Stimulated activated CD8-positive, alpha-beta memory T cell treated with anti-CD3 and anti-CD28 coated beads, Interleukin-7, amount 100 ng/mL, for 1 hour (primary cell): ENCODE data around the gene KATNIP.
"Not testable (repeated sequence)": the region's sequence is repeated elsewhere in the genome, so short reads cannot be mapped to it uniquely, and the experiment has no call there.

ENCODE experiments used
- DNase-seq, 2 donors: peaks; one replicate each; pipeline ENCODE4 v3.0.0-alpha.2; 2020; ENCODE audit warnings: low read depth in 2 of 2

The KATNIP gene

DNA sequence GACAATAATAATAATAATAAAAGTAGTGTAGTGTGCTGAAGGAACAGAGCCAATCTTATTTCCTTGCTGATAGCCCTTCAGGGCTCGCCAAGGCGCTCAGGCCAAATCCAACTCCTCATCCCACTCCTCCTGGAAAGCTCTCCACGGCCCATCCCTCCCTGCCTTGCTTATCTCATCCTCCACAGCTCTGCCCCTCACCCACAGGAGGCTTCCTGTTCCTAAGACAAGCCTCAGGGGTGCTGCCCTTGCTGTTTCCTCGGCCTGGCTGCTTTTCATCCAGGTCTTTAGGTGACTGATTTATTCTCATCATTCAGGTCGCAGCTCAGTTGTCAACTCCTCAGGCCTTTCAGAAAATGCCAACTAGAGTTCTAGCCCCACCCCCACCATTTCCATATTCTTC lies 11.4 kb upstream of the KATNIP start:
- DNase-seq = no peak

DNA sequence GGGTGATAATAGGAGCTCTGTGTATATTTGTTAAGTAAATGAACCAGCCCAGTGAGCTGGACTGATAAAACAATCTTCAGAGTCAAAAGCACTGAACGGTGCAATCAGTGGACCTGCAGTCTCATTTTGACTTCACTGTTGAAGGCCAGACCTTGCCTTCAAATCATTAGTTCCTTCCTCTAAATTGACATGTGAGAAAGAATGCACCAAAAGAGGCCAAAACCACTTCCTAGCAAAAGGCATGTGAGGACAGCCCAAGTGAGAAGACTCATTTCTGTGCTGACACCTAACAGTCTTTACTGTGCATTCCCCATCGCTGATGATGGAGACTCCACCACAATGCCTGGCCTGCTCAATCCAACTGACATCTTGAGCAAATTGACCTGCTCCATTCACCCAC lies 10.8 kb upstream of the KATNIP start:
- DNase-seq = no peak

DNA sequence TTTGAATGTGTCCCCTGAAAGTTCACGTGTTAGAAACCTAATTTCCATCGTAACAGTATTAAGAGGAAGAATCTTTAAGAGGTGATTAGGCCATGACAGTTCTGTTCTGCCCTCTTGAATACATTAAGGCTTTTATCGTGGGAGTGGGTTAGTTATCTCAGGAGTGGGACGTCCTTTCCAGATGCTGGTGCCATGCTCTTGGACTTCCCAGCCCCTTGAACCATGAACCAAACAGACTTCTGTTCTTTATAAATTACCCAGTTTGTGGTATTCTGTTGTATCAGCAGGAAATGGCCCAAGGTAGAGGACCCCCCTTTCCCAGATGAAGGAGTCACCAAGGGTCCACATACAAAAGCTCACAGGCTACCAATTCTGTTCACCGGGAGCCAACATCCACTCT lies 10.3 kb upstream of the KATNIP start:
- no peak for DNase-seq

DNA sequence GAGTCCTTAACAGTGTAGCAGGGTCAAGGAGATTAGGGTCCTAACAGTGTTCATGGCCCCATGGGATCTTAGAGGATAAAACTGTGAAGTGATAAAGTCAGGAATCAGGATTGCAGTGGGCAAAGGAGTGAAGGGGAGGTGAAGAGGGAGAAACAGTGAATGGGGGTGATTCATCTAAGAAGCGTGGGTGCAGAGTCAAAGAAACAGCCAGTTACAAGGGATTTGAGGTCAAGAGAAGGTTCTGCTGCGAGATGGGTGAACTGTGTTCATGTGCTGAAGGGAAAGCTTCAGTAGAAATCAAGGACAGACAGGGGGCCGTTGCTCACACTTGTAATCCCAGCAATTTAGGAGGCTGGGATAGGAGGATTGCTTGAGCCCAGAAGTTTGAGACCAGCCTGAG lies 6.1 kb upstream of the KATNIP start:
- DNase-seq = no peak

DNA sequence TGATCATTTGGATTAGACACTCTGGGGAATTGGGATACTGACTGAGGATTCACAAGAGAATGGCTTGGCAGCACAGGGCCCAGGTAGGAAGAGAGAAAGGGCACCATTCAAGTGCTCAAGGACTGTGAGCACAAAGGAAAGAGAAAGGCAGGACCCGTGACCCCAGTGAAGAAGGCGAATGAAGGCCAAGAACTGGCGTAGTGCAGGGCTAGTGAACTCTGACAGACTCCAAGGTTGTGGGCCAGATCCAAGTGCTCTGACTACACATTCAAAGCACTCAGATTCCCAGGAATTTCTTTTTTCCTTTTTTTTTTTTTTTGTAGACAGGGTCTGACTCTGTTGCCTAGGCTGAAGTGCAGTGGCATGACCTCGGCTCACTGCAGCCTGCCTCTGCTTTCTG lies 5.3 kb upstream of the KATNIP start:
- DNase-seq = no peak

DNA sequence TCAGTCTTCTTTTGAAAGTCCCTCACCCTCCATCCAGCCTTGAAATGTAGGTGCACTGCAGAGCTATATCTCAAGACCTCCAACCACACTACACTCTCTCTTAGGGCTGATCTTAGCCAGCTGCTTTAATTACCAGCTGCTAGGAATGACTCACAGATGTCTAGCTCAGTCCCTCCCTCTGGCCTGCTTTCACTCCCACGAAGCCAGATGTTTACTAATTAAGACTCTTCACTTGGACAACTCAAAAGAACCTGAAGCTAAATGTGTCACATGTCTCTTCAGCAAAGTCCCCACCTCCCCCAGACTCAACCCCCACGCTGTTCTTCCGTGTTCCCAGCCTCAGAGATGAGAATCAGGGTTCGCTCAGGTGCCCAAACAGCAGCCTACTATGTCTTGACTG lies 2.8 kb upstream of the KATNIP start:
- no peak for DNase-seq

DNA sequence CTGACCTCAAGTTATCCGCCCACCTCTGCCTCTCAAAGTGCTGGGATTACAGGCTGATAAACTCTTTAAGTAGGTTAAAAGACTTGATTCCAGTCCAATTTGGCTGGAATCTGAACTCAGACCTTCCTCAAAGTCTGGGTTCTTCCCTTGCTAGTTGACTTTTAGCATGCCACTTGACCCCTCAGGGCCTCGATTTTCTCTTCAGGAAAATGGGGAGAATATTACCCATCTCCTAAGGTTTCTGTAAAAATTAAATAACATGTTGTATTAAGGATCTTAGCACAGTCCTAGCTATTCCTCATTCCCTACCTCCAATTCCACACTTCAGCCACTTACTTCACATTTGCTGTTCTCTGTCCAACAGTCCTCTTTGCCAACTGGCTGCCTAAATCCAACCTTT lies 2.1 kb upstream of the KATNIP start:
- no peak for DNase-seq

DNA sequence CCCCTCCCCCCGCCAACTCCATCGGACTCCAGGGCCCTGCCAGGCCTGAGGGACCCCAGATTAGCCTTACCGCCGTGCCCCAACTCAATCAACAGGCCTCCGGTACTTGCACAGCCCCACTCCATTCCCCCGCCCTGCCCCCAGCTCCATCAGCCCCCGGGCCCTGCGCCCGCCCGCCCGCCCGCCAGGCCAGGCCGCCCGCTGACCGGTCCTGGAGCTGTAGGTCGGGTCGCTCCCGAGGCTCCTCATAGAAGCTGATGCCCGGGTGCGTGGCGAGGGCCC lies 539 bp upstream of the KATNIP start:
- no peak for DNase-seq

DNA sequence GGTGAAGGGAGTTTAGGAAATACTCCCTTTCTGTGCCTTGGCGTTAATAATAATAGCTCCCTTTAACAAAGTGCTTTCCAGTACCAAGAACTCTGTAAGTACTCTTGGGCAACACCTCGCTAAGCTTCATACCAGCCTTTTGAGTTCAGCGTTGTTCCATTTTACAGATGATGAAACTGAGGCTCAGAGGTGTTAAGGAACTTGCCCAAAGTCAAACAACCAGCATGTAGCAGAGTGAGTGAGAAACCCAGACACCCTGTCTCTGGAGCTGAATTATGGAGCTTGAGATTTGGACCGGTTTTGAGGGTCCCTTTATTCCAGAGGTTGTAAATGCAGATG lies 607 bp downstream of the KATNIP start:
- no peak for DNase-seq

DNA sequence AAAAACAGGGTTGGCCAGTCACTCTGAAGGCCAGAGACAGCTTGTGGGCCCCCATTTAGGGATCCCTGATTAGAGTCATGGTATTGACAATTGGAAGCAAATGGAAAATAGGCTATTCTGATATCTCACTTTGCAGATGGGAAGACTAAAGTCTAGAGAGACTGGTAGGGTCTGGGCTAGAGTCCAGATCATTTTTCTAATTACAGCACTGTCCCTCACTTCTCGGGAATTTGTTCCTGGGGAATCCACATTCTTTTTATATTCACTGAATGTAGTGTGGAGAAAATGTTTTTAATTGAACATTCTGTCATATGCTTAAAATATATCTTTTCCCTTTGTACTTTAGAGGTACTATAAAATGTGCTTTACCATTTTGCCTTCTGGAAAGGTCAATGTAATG lies 1.1 kb downstream of the KATNIP start:
- no peak for DNase-seq

DNA sequence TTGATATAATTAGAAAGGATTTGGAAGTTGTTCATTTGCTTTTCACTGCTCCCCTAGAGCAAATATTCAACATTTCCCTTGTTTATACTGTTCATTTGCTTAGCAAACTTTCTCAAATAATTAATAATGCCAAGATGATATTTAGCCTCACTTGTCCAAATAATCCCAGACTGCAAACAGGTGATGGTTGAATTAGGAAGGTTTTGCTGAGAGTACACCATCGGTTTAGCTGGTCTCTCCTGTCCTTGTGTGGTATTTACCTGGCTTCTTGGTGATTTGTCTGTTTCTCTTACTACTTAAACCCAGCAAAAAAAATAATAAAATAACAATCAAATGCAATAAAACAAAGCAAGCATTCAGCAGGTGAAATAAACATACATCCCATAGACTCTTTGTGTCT lies 6.5 kb downstream of the KATNIP start:
- DNase-seq = no peak

DNA sequence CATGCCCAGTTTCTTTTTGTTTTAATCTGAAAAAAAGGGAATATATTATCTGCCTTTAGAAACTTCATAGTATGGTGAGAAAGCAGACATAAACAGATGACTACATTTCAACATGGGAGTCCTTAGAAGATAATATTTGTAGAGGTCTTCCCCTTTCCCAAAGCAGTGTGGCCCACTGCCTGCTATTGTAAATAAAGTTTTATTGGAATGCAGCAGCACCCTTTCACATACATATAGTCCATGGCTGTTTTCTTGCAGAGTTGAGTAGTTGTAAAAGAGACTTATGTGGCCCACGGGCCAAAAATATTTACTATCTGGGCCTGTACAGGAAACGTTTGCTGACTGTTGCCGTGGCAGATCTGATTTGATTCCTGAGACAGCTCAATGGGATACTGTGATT lies 8.5 kb downstream of the KATNIP start:
- DNase-seq = no peak

DNA sequence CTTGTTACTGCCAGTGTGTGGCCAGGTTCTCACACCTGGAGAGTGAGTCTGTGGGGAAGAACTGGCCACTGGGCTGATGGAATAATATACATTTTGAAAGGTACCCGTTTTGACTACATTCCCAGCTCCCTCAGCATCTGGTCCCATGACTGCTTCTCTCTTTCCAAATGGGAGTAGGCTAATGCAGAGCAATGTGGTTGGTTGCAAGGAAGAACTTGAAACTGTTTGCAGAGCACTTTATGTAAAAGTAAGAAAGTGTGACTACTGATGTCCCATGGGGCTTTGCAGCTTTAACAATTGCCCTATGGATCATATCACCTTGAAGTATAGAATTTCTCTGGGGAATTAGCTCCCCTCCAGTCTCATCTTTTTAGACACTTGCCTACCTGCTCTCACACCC lies 9.0 kb downstream of the KATNIP start:
- DNase-seq = no peak

DNA sequence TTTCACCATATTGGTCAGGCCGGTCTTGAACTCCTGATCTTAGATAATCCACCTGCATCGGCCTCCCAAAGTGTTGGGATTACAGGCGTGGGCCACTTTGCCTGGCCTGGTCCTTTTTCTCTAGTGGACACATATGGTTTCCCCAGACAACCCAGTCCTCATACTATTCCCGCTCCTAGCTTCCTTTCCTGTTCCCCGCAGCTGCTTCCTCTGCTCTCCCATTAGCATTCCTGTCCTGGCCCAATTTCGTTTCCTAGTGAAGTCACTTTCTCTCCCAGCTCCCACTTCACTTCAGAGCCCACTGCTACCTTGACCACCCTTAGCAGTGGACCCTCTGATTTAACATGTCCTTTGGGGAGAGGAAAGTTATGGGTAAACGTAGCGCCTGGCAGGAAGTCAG lies 11.3 kb downstream of the KATNIP start:
- no peak for DNase-seq

DNA sequence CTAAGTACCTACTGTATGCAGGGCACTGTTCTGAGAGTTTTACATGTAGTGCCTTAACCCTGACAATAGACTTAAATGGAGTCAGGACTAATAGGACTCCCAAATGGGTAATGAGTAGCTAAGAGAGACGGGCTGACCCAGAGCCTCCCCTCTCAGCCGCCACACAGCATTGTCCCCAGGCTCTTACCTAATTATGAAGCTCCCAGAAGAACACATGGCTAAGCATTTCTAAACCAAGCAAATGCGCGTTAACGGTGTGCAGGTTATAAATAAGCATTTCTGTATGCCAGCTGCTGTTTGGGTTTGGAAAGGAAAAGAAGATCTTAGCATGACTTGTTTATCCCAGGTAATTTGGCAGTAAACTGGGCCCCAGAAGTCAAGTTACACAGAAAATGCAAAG lies 14.3 kb downstream of the KATNIP start:
- DNase-seq = no peak

DNA sequence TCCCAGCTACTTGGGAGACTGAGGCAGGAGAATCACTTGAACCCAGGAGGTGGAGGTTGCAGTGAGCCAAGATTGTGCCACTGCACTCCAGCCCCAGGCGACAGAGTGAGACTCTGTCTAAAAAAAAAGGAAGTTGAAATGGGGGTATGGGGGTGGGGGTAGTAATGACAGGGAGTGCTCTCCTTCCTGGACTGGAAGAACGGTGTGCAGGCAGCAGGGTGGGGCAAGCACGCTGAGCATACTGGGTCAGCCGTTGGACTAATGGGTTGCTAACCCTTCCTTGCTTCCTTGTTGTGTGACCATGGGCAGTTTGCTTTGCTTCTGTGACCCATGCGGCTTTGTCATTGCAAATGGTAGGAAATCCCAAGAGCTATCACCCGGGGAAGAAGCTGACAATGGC lies 16.5 kb downstream of the KATNIP start:
- DNase-seq = no peak

DNA sequence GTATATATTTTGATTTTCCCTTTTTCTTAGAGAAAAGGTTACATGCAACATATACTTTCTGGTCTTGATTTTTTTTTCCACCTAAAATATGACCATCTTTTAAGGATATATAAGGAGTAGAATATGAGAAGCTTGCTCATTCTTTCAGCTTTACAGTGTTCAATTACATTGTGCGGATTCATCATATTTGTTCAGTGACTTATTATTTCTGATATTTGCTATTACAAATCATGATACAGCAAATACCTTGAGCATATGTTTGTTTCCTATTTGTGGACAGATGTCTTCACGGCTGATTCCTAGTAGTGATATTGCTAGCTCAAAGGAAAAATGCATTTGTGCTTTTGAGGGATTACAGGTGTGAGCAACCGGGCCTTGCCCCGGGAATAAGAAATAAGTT lies 18.1 kb downstream of the KATNIP start:
- DNase-seq = no peak

DNA sequence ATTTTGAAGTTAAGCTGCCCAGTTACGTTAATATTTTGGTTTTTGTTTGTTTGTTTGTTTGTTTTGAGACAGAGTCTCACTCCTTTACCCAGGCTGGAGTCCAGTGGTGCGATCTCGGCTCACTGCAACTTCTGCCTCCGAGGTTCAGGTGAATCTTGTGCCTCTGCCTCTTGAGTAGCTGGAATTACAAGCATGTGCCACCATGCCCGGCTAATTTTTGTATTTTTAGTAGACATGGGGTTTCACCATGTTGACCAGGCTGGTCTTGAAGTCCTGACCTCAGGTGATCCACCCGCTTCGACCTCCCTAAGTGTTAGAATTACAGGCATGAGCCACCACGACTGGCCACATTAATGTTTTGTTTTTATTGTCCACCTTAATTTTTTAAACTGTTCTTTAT lies 21.0 kb downstream of the KATNIP start:
- DNase-seq = not testable (repeated sequence)

DNA sequence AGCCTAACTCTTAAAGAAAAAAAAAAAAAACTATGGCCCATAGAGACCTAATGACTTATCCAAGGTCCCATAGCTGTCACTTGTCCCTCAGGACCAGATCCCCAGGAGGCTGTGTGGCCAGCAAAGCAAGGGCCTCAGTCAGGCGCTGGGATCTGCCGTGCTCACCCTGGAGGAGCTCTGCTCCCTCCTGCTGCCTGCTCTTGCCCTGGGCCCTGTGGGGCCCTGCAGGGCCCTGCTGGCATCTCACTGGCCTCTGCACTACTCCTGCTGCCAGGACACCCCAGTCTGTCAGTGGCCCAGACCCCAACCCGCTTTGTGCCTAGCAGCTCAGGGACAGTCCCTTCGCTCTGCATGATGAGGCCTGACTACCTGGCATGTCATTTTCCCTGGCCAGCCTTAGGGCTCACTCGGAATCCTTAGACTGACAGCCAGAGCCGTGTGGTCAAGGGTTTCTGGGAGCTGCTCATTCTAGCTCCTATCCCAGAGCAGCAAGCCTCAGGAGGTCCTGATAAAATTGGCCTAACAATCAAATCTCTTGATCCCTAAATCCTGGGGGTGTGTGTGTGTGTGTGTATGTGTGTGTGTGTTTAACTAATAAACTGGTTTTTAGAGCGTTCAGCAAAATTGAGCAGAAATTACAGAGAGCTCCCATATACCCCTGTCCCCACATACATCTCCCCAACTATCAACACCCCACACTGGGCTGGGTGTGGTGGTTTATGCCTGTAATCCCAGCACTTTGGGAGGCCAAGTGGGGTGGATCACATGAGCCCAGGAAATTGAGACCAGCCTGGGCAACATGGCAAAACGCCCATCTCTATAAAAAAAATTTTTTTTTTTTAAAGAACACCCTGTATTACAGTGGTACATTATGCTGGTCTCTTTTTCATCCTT lies 21.7 kb downstream of the KATNIP start:
- DNase-seq = no peak

DNA sequence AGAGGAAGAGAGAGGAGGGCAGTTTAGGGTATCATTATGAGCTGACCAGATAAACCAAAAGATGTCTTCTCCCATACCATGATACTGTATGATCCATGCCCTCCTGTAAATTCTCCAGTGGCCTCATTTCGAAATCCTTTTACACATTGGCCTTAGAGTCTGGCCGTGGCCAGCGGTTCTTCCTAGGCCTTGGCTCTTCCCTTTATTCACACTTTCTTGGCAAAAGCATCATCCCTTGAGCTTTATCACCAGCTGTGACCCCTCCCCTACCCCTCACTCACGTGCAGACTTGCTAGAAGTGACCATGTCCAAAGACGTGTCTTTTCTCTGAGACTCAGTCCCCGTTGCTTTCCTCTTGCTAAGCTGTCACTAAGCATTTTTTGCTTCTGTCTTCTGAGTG lies 22.8 kb downstream of the KATNIP start:
- DNase-seq = no peak

DNA sequence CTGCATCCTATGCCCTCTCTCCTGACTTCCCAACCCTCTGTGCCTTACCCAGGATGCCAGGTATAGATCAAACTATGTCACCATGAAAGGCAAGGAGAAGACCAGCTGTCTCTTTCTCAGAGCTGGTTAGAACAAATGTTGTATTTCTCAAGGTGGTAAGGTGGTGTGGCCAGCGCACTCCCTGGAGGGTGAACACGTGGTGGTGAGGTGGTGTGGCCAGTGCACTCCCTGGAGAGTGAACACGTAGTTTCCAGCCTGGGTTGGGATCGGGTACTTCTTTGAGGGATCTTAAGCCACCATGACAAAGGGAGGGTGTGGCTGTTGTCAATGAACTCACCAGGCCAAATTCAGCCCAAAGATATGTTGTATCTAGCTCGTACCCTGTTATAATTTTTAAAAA lies 26.8 kb downstream of the KATNIP start:
- DNase-seq = no peak

DNA sequence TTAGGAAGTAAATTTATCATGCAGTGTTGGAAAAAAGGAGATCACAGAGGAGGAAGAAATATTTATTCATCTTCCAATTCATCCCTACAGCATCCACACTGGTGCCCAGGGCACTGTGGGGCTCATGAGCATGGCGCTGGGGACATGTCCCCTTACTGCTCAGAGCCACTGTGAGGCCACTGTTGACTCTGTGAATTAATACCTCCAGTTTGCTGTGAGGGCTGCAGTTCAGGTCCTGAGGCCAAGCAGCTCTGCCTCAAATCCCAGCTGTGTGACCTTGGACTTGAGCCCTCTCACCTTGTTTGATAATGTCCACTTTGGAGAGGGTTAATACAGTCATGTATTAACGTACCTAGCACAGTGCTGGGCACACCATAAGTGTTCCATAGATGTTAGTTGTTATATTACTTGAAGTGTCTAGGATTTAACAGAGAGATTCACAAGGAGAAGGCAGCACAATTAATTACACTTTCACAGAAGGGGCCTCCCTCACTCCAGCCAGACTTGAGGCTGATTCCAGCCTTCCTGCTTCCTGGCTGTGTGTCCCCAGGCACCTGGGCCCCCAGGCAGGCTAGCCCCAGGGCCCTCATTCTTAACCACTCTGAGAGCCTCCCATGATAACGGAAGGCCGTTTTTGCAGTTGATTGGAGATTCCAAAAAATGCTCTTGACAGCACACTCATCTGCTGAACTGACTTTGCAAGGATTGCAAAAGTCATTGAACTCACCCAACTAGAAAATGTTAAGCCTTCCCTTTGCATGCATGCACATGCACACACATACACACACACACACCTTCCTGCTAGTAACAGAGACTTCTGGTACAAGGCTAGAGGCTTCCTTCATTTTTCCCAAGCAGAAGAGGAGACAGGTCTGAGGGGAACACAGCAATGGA lies 29.4 kb downstream of the KATNIP start:
- DNase-seq = no peak

DNA sequence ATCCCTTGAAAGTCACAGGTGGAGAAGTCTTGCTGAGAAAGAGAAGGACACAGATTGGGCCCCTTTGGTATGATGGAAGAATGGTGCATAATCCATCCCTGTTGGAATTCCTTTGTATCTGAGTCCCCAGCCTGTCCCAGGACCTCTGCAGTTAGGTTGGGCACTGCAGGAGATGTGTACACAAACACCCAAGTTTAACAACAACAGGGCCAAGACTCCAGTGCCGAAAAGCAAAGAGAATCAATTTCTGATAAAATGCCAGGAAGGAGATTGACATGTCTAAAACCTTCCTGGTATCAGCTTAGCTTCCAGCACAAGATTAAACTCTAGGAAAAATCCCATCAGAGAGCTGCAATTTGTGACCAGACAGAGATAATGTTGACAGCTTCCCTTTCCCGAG lies 32.9 kb downstream of the KATNIP start:
- no peak for DNase-seq

DNA sequence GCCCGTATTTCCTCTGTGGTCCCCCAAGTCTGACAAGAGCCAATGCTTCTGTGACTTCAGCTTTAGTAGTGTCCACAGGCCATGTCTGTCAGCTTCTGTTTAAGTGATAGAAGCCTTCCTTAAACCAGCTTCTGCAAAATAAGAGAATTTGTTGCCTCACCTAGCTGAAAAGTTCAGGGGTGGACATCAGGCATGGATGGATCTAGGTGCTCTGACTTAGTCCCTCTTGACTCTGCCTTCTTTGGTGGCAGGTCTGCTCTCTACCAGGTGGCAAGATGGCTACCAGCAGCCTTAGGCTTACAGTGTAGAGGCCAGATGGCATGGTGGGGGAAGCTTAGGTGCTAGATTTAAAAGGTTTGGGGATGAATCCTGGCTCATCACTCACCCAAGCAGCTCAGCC lies 33.7 kb downstream of the KATNIP start:
- no peak for DNase-seq
